NCI-H345 treated with DMSO at 0.1 percent for 48 hours (cell line): ENCODE results near the gene ERLIN1.

Experiments
- DNase-seq: peaks from one replicate; lab custom pipeline; 2025; ENCODE audit not compliant: unreplicated experiment; lab: John Stamatoyannopoulos, UW

ERLIN1 gene

GRCh38 chr10:100173035-100173434, 12.8 kb downstream of the ERLIN1 start:
- DNase-seq: no peak

- DNase-seq: no peak
Observed at GRCh38 chr10:100172349-100172748, 13.5 kb downstream of the ERLIN1 start.

- no peak for DNase-seq
Observed at GRCh38 chr10:100168313-100168643, 17.6 kb downstream of the ERLIN1 start.

GRCh38 chr10:100167553-100168312, 18.1 kb downstream of the ERLIN1 start:
- DNase-seq: no peak

GRCh38 chr10:100163704-100164621, 21.9 kb downstream of the ERLIN1 start:
- DNase-seq: no peak

- no peak for DNase-seq
Observed at GRCh38 chr10:100162696-100163095, 23.1 kb downstream of the ERLIN1 start.

- no peak for DNase-seq
Observed at GRCh38 chr10:100158044-100158805, 27.6 kb downstream of the ERLIN1 start.

GRCh38 chr10:100157156-100157555, 28.7 kb downstream of the ERLIN1 start:
- no peak for DNase-seq

GRCh38 chr10:100155936-100156335, 29.9 kb downstream of the ERLIN1 start:
- no peak for DNase-seq

GRCh38 chr10:100154666-100155065, 31.2 kb downstream of the ERLIN1 start:
- DNase-seq: no peak

- DNase-seq: no peak
Observed at GRCh38 chr10:100153239-100153825, 32.5 kb downstream of the ERLIN1 start.

- no peak for DNase-seq
Observed at GRCh38 chr10:100151723-100152300, 34.0 kb downstream of the ERLIN1 start.

GRCh38 chr10:100148353-100149211, 37.2 kb downstream of the ERLIN1 start:
- no peak for DNase-seq

- DNase-seq: no peak
Observed at GRCh38 chr10:100146875-100147650, 38.8 kb downstream of the ERLIN1 start.

- DNase-seq: no peak
Observed at GRCh38 chr10:100146398-100146797, 39.4 kb downstream of the ERLIN1 start.

- DNase-seq: no peak
Observed at GRCh38 chr10:100143756-100144155, 42.1 kb downstream of the ERLIN1 start.

- DNase-seq: no peak
Observed at GRCh38 chr10:100141446-100142087, 44.3 kb downstream of the ERLIN1 start.

GRCh38 chr10:100140070-100140469, 45.8 kb downstream of the ERLIN1 start:
- no peak for DNase-seq
